GM18858 (cell line): ENCODE data around the gene ITPR2.
A peak's percentile ranks its signal among the peaks of the same experiment; 100 is the strongest.

Experiments
- ATAC-seq: cut with Tn5 transposase; IDR thresholded peaks from one replicate; pipeline ENCODE4 v1.9.1; 2021; ENCODE audit not compliant: unreplicated experiment

The ITPR2 gene

GRCh38 chr12:26599096-26599695, 233.8 kb downstream of the ITPR2 start:
- no peak for ATAC-seq

- ATAC-seq: no peak
Measured at GRCh38 chr12:26595806-26596205, 237.2 kb downstream of the ITPR2 start.

- ATAC-seq: no peak
Measured at GRCh38 chr12:26580619-26581018, 252.4 kb downstream of the ITPR2 start.

GRCh38 chr12:26576266-26576665, 256.7 kb downstream of the ITPR2 start:
- no peak for ATAC-seq

- ATAC-seq: no peak
Measured at GRCh38 chr12:26573225-26573909, 259.6 kb downstream of the ITPR2 start.

GRCh38 chr12:26572137-26572536, 260.9 kb downstream of the ITPR2 start:
- ATAC-seq: no peak

- ATAC-seq: no peak
Measured at GRCh38 chr12:26571560-26571959, 261.4 kb downstream of the ITPR2 start.

GRCh38 chr12:26567126-26567525, 265.9 kb downstream of the ITPR2 start:
- ATAC-seq: no peak

- ATAC-seq: no peak
Measured at GRCh38 chr12:26566675-26567074, 266.3 kb downstream of the ITPR2 start.

GRCh38 chr12:26566186-26566585, 266.8 kb downstream of the ITPR2 start:
- no peak for ATAC-seq

- no peak for ATAC-seq
Measured at GRCh38 chr12:26564391-26564790, 268.6 kb downstream of the ITPR2 start.

- ATAC-seq: no peak
Measured at GRCh38 chr12:26563552-26563951, 269.4 kb downstream of the ITPR2 start.

GRCh38 chr12:26557326-26557725, 275.7 kb downstream of the ITPR2 start:
- no peak for ATAC-seq

GRCh38 chr12:26556916-26557315, 276.1 kb downstream of the ITPR2 start:
- ATAC-seq: no peak

- no peak for ATAC-seq
Measured at GRCh38 chr12:26555139-26555538, 277.9 kb downstream of the ITPR2 start.

GRCh38 chr12:26554332-26554731, 278.7 kb downstream of the ITPR2 start:
- ATAC-seq: peak; percentile 52

- no peak for ATAC-seq
Measured at GRCh38 chr12:26551385-26551784, 281.6 kb downstream of the ITPR2 start.

- ATAC-seq: no peak
Measured at GRCh38 chr12:26548227-26548626, 284.8 kb downstream of the ITPR2 start.

GRCh38 chr12:26546535-26547314, 286.3 kb downstream of the ITPR2 start:
- no peak for ATAC-seq

- no peak for ATAC-seq
Measured at GRCh38 chr12:26539131-26539530, 293.9 kb downstream of the ITPR2 start.

GRCh38 chr12:26537651-26538050, 295.3 kb downstream of the ITPR2 start:
- ATAC-seq: no peak

- no peak for ATAC-seq
Measured at GRCh38 chr12:26537126-26537525, 295.9 kb downstream of the ITPR2 start.
